Adipose tissue (tissue), 3 donors: ENCODE data around the gene EBI3. TPM values are rescaled to one million over a fixed set of nuclear protein-coding genes. Genes with fewer than 3 reads are reported as not detected.
"Not testable (repeated sequence)": the region's sequence is repeated elsewhere in the genome, so short reads cannot be mapped to it uniquely, and the experiment has no call there.

Experiments
- H3K27ac ChIP-seq: one replicate; pipeline ENCODE4 v1.5.1; 2013; ENCODE audit warnings: low read depth, low read length
- WGBS, 3 donors: extraction: QIAGEN DNeasy Blood & Tissue Kit; methylation state at CpG; one replicate each; pipeline ENCODE4 v1.1.7; 2013; 5-methylcytosine and 5-hydroxymethylcytosine counted together
- polyA plus RNA-seq, 3 donors: library from polyadenylated mRNA; stranded (reverse); fragments of 200-250 nt; gene quantifications; one replicate each; pipeline ENCODE4 v1.2.3, GENCODE V29; 2013
- donor health status: healthy with polysubstance abuse.
- donor health status: Bipolar disorder and iron deficiency.
- donor health status: healthy.

The EBI3 gene
- polyA plus RNA-seq: 1 to 10 TPM; 1.4 to 3.5 (median 3.0) TPM

DNA sequence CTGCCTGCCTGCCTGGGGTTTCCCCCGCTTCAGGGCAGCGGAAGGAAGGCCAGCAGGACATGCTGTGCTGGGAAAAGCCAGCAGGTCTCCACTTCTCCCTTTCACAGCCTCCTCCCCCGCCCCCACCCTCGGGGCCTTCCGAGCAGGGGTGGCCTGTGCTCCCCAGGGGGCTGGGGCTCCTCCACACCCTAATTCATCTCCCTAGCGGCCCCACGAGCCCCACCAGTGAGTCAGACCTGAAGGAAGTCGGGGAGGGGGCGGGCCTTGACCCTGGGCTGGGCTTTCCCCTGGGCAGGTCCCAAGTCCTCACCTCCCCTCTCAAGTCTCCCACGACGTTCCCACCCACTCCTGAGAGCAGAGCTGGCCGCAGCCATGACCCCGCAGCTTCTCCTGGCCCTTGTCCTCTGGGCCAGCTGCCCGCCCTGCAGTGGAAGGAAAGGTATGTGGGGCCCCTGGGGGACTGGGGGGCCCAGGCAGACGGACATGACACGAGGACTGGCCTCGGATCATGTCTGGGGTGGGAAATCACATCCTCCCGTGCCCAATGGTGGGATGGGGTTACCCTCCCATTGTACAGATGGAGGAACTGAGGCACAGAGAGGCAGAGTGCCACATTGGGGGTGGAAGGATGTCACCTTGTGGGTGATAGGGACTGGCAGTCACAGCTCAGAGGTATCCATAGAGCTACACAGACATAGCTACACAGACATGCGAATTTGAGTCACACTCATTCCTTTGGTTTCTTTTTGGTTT is at the start of gene EBI3:
Gene EBI3, plus strand, starts transcription at position 345 of the 753 bp plus-strand sequence. Its CDS starts 28 bp downstream, at position 373.
- 9 to 14% (median 11%) methylated on average over 19 of the region's 19 CpGs for WGBS, 3 donors

DNA sequence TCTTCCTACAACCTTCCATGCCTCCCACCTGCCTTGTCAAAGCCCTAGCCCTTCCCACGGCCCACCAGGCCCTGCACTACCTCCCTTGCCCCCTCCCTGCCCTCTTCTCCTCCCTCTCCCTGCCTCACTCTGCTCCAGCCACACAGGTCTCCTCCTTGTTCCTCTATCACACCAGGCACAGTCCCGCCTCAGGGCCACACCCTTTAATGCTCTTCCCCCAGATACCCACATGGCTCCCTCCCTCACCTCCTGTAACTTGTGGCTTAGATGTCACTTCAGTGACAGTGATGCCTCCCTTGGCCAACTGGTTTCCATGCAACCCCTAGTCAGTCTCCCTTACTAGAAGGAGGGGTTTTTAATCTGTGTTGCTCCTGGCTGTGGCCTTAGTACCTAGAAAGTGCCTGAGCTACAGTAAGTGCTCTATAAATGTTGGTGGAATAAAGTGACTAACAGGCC is 48.2 kb upstream of the EBI3 start:
- no peak overlapping the region for H3K27ac ChIP-seq
- 56 to 81% (median 68%) methylated on average over 2 of the region's 2 CpGs for WGBS, 3 donors

More for the DNA sequence above, at the start of gene EBI3:
- no peak within 1 kb of the TSS for H3K27ac ChIP-seq

DNA sequence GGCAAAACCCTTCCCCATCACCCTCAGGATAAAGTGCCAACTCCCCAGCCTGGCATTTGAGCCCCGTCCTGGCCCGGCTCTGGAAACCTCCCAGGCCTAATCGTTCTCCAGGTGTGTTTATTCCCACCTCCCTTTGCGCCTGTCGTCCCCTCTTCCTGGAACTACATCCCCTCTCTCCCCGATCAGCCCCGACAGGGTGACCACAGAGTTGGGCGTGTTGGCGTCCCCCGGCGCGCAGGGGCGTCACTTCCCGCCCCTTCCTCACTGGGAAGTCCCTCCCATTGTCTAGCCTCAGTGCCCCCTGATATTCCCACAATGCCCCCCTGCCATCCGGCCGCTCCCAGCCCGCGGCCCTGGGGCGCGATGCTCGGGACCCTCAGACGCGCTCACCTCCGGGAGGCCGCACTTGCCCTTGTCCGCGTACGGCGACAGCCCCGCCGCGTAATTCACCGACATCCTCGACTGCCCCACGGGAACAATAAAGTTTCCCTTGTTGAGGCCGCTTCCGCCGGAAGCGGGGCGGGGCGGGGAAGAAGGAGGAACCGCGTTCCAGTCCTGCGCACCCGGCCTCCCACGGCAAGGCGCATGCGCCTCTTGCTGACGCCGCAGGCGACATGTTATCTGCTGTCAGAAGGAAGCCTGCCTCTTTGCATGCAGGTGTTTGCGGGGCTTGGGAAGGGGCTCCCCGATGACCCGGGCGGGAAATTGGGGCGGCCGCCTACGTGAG is 47.1 kb upstream of the EBI3 start, which contains the start of the genes ANKRD24 and SIRT6:
Gene ANKRD24, plus strand, starts transcription at position 606 of the 727 bp plus-strand sequence. CDS start 3,737 bp downstream, outside the sequence.
Gene SIRT6, minus strand, starts transcription at position 480 of the 727 bp plus-strand sequence. Its CDS starts 24 bp downstream, at position 456.
- peak within 1 kb of the TSS; percentile 63 for H3K27ac ChIP-seq
- WGBS, 3 donors: 0 to 1% (median 0%) methylated on average over 46 to 58 of the region's 58 CpGs

DNA sequence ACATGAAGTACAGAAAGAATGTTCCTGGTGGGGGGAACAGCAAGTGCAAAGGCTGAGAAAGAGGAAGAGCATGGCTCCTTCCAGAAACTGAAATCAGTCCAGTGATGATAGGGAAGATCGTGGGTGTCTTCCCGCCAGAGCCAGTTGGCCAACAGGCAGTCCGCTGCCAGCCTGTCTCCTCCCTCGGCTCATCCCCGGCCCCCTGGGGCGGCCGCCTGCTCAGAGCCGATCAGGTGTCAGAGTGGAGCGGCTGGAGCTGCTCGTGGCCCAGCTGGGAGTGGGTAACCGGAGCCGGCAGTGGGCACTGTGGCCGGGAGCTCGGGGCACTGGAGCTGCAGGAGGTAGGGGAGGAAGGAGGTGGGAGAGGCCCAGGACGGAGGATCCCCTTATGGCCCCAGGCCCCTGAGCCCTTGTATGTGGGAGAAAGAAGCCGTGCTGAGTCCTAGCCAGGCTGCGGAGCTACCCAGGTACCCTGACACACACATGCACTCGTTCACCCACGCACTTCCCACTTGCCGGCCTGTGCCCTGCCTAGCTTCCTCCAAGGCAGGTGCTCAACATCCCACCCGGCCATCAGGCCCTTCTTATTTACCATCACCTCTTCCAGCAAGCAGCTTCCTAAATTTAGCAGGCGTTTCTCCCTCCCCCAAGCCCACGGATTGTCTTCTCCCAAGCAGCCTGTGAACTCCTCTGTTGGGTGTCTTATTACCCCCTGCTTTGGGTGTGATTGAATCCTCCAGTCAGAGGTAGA is 45.2 kb upstream of the EBI3 start:
- no peak overlapping the region for H3K27ac ChIP-seq
- WGBS, 3 donors: 36 to 50% (median 43%) methylated on average over 22 to 23 of the region's 23 CpGs

DNA sequence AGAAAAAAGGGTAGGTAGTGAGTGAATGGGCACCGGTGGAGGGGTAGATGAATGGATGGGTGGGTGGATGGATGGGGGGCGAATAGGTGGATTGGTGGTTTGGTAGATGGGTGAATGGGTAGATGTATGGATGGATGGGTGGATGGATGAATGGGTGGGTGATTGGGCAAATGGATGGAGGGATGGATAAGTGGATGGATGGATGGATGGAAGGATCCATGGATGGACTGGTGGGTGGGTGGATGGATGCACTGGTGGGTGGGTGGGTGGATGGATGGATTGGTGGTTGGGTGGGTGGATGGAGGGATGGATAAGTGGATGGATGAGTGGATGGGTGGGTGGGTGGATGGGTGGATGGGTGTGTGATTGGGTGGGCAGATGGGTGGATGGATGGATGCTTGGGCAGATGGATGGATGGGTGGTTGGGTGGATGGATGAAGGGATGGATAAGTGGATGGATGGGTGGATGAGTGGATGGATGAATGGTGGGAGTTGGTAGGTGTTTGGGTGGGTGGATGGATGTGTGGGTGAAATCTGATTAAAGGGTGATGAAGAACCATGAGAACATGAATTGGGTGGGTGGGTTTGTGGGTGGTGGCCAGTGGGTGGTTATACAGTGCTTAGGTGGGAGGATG is 44.5 kb upstream of the EBI3 start:
- 88 to 98% (median 96%) methylated on average over 2 of the region's 2 CpGs for WGBS, 3 donors

DNA sequence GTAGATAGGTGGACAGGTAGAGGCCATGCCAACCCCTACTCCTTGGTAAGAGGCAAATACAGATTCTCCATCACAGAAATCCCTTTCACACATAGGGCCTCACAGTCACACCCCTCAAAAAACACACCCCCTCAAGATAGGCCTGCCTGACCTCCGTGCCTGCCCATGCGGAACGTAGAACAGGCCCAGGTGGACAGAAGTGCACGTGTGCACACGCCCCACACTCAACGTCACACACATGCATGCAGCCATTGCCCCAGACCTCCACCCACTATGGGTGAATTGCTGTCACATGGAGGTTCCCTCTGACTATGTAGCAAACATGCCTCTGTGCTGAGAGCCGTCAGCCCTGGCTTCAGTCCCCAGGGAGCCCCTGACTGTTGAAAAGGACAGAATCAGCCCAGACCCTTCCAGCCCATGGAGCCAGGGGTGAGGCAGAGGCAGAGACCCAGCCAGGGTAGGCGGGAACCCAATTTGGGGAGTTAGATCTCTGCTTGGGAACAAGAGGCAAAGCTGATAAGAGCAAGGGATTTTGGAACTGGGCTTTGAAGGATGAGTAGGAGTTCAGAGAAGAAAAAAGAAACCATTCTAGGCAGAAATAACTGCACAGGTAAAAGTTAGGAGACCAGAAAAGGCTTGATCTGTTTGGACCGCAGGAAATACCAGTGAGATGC is 43.8 kb upstream of the EBI3 start:
- WGBS, 3 donors: 65 to 70% (median 68%) methylated on average over 9 of the region's 9 CpGs
- H3K27ac ChIP-seq: no peak overlapping the region

More for the DNA sequence above, 44.5 kb upstream of the EBI3 start:
- H3K27ac ChIP-seq: no peak overlapping the region

DNA sequence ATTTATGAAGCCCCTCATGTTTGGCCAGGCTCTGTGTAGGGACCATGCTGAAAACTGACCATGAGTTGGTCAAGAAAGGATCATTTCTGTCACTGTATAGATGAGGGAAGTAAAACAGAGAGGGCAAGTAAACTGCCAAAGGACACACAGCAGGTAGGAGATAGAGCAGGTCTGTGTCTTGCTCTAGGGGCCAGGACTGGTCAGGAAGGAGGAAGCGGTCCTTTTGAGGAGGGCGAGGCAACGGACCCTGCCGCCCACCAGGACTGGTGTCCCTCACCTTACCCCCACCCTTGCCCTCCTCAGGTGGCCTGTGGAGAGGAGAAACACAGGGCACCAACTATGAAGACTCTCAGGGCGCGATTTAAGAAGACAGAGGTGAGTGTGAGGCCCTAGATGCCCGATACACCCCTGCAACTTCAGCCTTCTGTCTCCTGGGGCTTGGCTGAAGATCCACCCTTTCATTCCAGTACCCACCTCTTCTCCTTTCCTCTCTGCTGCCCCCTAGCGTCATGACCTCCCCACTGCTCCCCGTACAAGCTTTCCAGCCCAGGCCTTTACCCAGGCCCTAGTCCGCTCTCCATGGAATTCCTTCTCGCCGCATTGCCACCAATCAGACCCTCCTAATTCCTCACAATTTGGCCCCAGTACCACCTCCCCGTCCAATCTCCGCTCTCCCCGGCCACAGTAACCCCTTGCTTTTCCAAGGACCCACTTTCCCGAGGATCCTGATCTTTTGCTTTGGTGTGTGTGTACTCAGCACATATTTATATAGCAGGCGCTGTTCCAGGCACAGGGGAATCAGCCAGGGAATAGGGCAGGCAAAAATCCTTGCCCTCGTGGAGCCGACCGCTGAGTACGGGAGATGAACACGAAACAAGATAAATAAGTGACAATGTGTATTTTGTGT is 43.0 kb upstream of the EBI3 start:
- 19 to 40% (median 37%) methylated on average over 22 of the region's 22 CpGs for WGBS, 3 donors
- no peak overlapping the region for H3K27ac ChIP-seq

DNA sequence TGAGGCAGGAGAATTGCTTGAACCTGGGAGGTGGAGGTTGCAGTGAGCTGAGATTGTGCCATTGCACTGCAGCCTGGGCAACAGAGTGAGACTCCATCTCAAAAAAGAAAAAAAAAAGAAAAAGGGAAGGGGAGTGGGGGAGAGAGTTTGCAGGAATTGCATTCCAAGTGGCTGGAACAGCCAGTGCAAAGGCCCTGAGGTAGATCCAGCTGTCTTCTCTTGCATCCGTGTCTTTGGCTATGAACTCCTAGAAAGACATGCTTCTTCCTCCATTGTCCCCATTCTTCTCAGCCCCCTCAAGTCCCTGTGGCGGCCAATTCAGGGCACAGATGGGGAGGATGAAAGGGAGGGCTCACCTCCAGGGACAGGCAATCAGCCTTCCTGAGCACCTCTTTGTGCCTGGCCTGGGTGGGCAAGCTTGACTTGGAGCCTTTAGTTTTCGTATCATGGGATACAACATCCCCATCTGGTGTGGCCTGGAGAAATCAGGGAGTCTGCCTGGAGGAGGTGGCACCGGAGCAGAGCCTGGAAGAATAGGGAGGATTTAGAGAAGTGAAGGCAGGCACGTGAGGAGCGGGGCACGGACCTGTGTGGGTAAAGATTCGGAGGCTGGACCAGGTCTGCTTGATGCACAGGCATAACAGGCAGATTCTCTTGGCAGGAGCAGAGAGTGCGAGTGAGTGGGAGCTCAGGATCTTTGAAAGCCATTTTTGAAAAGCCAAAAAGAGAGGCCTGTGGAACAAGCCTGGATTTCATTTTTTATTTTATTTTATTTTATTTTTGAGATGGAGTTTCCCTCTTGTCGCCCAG is 41.8 kb upstream of the EBI3 start:
- no peak overlapping the region for H3K27ac ChIP-seq
- 83 to 93% (median 91%) methylated on average over 10 of the region's 10 CpGs for WGBS, 3 donors

DNA sequence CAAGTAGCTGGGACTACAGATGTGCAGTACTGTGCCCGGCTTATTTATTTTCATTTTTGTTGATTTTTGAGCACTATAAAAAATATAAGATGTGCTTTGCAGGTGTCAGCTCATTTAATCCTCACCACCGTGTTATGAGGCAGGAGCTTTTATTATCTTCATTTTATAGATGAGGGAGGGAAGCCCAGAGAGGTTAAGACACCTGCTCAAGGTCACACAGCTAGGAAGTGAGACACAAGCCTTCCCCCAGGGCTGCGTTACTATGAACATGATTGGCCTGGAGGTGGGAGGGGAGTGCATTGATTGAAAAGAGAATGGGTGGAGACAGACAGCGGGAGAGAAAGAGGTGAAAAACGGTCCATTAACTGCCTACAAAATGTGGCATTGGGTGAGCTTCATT is 39.7 kb upstream of the EBI3 start:
- H3K27ac ChIP-seq: no peak overlapping the region
- 74 to 78% (median 74%) methylated on average over 5 of the region's 5 CpGs for WGBS, 3 donors

DNA sequence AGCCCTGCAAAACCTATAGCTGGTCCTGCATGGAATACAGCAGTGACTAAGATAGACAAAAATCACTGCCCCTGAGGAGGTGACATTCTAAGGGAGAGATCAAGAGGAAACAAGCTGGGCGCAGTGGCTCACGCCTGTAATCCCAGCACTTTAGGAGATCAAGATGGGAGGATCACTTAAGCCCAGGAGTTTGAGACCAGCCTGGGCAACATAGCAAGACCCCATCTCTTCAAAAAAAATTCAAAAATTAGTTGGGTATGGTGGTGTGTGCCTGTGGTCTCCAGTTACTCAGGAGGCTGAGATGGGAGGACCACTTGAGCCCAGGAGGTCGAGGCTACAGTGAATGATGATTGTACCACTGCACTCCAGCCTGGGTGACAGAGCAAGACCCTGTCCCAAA is 36.8 kb upstream of the EBI3 start:
- 85 to 91% (median 90%) methylated on average over 3 of the region's 3 CpGs for WGBS, 3 donors
- H3K27ac ChIP-seq: not testable (repeated sequence)

DNA sequence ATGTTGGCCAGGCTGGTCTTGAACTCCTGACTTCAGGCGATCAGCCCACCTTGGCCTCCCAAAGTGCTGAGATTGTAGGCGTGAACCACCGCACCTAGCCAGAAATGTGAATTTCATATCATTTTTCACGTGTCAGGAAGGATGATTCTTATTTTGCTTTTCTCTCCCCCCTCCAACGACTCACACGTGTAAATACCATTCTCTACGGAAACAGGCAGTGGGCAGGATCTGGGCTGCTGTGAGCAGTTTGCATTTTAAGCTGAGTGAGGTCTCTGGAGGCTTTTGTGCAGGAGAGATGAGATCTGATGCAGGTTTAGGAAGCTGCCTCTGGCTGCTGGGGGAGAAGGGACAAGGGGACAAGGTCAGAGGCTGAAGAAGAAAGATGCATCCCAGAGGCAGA is 35.0 kb upstream of the EBI3 start:
- H3K27ac ChIP-seq: no peak overlapping the region
- 43 to 57% (median 46%) methylated on average over 7 of the region's 7 CpGs for WGBS, 3 donors

DNA sequence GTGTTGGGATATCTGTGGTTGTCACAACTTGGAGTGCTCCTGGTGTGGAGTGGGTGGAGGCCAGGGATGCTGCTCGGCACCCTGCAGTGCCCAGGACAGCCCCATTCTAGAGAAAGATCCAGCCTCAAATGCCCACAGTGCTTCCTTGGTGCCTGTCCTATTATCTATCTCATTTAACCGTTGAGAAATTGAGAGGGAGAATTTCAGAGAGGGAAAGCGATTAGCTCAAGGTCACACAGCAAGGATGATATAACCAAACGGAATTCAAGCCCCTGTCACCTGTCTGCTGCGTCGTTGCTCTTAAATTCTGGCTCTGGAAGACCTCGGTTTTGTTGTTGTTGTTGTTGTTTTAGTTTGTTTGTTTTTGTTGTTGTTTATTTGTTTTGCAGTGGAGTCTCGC is 33.3 kb upstream of the EBI3 start:
- no peak overlapping the region for H3K27ac ChIP-seq
- 72 to 86% (median 79%) methylated on average over 8 of the region's 8 CpGs for whole genome bisulfite sequencing, 3 donors

DNA sequence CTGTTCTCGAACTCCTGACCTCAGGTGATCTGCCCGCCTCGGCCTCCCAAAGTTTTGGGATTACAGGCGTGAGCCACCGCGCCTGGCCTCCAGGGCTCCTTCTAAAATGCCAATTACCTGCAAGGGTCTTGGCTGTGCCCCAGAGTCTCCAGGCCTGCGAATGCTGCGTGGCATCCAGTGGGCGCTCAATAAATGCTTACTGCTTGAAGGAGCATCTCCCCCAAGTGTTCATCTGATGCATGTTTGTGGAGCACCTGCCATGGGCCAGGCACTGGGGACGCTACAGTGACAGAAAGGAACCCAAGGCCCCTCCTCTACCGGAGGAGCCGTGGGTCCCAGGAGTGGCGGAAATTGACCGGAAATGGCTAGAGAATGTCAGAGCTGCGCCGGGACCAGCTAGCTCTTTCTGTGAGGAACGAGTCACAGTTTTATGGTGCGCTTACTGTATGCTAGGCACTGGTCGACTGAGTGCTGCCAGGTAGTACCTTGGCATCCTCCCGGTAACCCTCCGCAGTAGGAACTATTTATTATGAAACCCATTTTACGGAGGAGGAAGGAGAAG is 32.7 kb upstream of the EBI3 start:
- H3K27ac ChIP-seq: no peak overlapping the region
- 78 to 88% (median 86%) methylated on average over 22 of the region's 22 CpGs for WGBS, 3 donors

DNA sequence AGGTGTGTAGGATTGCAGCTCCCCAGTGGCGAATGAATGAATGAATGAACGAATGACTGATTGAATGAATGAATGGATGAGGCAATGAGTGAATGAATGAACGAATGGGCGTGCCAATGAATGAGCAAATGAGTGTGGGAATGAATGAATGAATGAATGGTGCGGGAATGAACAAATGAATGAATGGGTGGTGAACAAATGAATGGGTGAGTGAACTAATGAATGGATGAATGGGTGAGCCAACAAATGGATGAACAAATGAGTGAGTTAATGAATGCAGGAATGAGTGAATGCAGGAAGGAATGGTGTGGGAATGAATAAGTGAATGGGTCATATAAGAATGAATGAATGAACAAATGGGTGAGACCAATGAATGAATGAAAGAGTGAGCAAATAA is 32.1 kb upstream of the EBI3 start:
- WGBS, 3 donors: 78 to 88% (median 85%) methylated on average over 5 of the region's 5 CpGs
- no peak overlapping the region for H3K27ac ChIP-seq

DNA sequence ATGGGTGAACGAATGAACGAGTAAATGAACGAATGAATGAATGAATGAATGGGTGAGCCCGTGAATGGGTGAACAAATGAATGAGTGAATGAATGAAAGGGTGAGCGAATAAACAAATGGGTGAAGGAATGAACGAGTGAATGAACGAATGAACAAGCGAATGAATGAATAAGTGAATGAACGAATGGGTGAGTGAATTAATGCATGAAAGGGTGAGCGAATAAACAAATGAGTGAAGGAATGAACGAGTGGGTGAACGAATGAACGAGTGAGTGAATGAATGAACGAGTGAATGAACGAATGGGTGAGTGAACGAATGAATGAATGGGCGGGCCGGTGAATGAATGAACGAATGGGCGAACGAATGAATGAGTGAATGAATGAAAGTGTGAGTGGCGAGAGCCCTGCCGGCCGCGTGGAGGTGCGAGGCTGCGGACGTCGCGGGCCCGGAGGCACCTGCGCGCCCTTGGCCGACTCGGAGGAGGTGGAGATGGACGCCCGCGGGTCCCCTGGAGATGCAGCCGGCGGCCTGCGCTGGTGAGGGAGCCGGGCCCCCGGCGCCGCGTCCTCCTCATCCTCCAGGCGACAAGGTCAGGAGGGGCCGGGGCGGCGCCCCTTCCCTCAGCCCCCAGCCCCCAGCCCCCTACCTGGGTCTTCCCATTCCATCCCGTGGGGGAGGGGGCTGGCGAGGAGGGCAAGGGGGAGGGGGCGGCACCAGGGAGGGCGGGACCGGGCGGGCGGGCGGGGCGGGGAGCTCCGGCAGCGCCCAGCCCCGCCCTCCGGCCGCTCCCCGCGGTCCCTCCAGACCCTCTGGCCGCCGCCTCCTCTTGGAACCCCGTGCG is 31.5 kb upstream of the EBI3 start:
- no peak overlapping the region for H3K27ac ChIP-seq
- 16 to 21% (median 16%) methylated on average over 48 to 68 of the region's 70 CpGs for WGBS, 3 donors
